Duodenal mucosa (tissue), 2 donors: ENCODE results near the gene ABCD1.
"Not testable (repeated sequence)": the region's sequence is repeated elsewhere in the genome, so short reads cannot be mapped to it uniquely, and the experiment has no call there.

Experiments used
- H3K27ac ChIP-seq: one replicate; pipeline ENCODE4 v1.7.0; 2013; ENCODE audit warnings: low read depth, low read length
- H3K27me3 ChIP-seq, 2 donors: one replicate each; pipeline ENCODE4 v1.7.0; 2013; ENCODE audit warnings: low read length in 2 of 2, control low read depth in 1 of 2; ENCODE audit not compliant: insufficient read depth in 2 of 2, control insufficient read depth in 1 of 2
- H3K36me3 ChIP-seq, 2 donors: one replicate each; pipeline ENCODE4 v1.7.0; 2013; ENCODE audit warnings: low read length in 2 of 2, control low read depth in 1 of 2; ENCODE audit not compliant: insufficient read depth in 2 of 2, control insufficient read depth in 1 of 2
- H3K4me1 ChIP-seq, 2 donors: one replicate each; pipeline ENCODE4 v1.7.0; 2013; ENCODE audit warnings: low read length in 2 of 2, control low read depth in 1 of 2; ENCODE audit not compliant: insufficient read depth in 2 of 2, control insufficient read depth in 1 of 2
- H3K4me3 ChIP-seq, 2 donors: one replicate each; pipeline ENCODE4 v1.7.0; 2013; ENCODE audit warnings: low read length in 2 of 2, low read depth in 1 of 2
- H3K9ac ChIP-seq, 2 donors: one replicate each; pipeline ENCODE4 v1.7.0; 2013; ENCODE audit warnings: low read length in 2 of 2, low read depth in 1 of 2
- H3K9me3 ChIP-seq, 2 donors: one replicate each; pipeline ENCODE4 v1.7.0; 2013; ENCODE audit warnings: low read length in 2 of 2, control low read depth in 1 of 2; ENCODE audit not compliant: control insufficient read depth in 1 of 2

Gene ABCD1

DNA sequence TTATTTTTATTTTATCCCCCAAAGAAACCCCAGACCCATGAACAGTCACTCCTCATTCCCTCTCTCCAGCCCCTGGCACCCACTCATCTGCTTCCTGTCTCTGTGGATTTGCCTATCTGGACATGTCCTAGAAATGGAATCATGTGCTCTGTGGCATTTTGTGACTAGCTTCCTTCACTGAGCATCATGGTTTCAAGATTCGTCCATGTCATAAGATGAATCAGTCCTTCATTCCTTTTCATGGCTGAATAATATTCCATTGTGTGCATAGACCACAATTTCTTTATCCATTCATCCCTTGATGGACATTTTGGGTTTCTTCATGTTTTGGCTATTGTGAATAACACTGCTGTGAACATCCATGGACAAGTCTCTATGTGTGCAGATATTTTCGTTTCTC is 10.2 kb downstream of the ABCD1 start:
- Histone ChIP-seq H3K27ac (no peak overlapping the region), H3K4me3 (no peak overlapping the region), H3K27me3 (no peaks in the 10 kb centered on the region), H3K36me3 (peaks cover 0 to 3% of the 10 kb centered on the region in 2 donors), H3K9me3 (no peaks in the 10 kb centered on the region), H3K4me1 (peaks cover 0 to 16% of the 10 kb centered on the region in 2 donors), H3K9ac (no peak overlapping the region)

DNA sequence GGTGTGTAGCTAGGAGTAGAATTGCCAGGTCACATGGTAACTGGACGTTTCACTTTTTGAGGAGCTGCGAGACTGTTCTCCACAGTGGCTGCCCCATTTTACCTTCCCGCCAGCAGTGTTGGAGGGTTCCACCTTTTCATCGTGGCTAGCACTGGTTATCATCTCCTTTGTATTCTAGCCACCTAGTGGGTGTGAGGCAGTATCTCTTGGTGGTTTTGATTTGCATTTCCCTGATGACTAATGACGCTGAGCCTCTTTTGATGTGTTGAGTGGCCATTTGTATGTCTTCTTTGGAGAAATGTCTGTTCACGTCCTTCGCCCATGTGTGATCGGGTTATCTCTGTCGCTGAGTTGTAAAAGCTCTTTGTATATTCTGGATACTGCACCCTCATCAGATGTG is 10.6 kb downstream of the ABCD1 start:
- Histone ChIP-seq H3K27ac (no peak overlapping the region), H3K9ac (no peak overlapping the region), H3K27me3 (no peaks in the 10 kb centered on the region), H3K4me3 (no peak overlapping the region), H3K4me1 (peaks cover 3 to 18% of the 10 kb centered on the region in 2 donors), H3K36me3 (peaks cover 0 to 3% of the 10 kb centered on the region in 2 donors), H3K9me3 (no peaks in the 10 kb centered on the region)

DNA sequence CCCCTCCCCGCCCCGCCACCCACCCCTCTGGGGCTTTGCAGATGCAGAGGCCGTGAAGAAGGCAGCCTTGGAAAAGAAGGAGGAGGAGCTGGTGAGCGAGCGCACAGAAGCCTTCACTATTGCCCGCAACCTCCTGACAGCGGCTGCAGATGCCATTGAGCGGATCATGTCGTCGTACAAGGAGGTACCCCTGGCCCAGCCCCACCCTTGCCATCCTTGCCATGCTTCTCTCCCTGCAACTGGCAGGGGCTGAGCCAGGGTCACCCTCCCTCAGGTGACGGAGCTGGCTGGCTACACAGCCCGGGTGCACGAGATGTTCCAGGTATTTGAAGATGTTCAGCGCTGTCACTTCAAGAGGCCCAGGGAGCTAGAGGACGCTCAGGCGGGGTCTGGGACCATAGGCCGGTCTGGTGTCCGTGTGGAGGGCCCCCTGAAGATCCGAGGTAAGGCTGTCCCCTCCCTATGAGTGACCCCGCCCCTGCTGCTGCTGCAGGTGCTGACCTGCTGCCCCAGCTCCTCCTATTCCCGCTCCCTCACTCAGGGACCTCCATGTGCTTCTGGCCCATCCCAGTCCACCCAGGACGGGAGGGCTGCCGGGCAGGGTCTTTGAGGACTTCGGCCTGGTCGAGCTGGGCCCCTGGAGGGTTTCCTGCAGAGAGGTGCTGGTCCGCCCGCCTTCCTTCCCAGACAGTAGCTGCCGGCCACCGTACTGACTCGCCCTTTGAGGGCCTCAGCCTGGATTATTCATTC is 11.6 kb downstream of the ABCD1 start:
- Histone ChIP-seq H3K4me1 (peaks cover 5 to 24% of the 10 kb centered on the region in 2 donors), H3K9me3 (no peaks in the 10 kb centered on the region), H3K9ac (no peak overlapping the region), H3K27ac (no peak overlapping the region), H3K4me3 (no peak overlapping the region), H3K27me3 (no peaks in the 10 kb centered on the region), H3K36me3 (peaks cover 0 to 3% of the 10 kb centered on the region in 2 donors)

DNA sequence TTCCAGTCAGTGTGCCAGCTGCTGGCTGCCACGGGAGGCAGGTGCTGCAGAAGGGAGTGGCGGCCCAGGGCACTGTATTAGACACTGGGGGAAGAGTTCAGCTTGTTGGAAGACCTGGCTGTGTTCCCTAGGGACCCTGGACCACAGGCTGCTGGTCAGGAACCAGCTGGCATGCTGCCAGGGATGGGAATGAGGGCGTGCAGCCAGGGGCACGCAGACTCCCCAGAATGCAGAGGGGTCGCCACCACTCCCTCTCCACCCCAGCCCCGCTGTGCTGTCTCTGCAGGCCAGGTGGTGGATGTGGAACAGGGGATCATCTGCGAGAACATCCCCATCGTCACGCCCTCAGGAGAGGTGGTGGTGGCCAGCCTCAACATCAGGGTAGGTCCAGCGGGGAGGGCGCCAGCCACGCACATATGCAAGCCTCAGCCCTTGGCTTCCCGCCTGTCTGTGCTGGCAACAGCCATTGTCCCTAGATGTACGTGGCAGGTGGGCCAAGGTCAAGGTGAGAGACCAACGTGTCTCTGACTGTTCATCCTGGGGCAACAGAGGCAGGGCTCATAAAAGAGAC is 12.3 kb downstream of the ABCD1 start:
- H3K4me3 ChIP-seq, result no peak overlapping the region

DNA sequence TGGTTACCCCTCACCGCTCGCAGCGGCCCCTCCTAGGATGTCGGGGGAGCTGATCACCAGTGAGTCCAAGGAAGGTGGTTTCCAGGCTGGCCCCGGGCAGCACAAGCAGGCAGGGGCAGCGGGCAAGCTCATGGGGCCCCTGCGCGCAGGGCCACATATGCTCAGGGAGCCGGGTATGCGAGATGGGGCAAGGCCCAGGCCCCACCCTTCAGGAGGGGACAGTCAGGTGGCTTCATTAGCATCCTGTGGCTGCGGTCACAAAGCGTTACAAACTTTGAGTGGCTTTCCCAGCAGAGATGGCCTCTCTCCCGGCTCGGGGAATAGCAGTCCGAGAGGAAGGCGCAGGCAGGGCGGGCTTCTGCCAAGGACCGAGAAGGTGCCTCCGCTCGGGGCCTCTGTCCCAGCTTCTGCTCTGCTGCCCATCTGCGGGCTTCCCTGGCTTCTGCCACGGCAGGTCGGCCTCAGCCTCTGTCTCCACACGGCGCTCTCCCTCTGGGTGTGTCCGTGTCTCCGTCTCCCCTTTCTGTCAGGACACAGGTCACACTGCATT is 13.5 kb downstream of the ABCD1 start:
- Histone ChIP-seq H3K36me3 (no peaks in the 10 kb centered on the region), H3K9ac (no peak overlapping the region), H3K27me3 (no peaks in the 10 kb centered on the region), H3K27ac (no peak overlapping the region), H3K9me3 (no peaks in the 10 kb centered on the region), H3K4me1 (peaks cover 5 to 23% of the 10 kb centered on the region in 2 donors), H3K4me3 (no peak overlapping the region)

More for the DNA sequence above, 12.3 kb downstream of the ABCD1 start:
- Histone ChIP-seq H3K27ac (no peak overlapping the region), H3K9me3 (no peaks in the 10 kb centered on the region), H3K9ac (no peak overlapping the region), H3K4me1 (peaks cover 5 to 23% of the 10 kb centered on the region in 2 donors), H3K36me3 (peaks cover 0 to 2% of the 10 kb centered on the region in 2 donors), H3K27me3 (no peaks in the 10 kb centered on the region)

DNA sequence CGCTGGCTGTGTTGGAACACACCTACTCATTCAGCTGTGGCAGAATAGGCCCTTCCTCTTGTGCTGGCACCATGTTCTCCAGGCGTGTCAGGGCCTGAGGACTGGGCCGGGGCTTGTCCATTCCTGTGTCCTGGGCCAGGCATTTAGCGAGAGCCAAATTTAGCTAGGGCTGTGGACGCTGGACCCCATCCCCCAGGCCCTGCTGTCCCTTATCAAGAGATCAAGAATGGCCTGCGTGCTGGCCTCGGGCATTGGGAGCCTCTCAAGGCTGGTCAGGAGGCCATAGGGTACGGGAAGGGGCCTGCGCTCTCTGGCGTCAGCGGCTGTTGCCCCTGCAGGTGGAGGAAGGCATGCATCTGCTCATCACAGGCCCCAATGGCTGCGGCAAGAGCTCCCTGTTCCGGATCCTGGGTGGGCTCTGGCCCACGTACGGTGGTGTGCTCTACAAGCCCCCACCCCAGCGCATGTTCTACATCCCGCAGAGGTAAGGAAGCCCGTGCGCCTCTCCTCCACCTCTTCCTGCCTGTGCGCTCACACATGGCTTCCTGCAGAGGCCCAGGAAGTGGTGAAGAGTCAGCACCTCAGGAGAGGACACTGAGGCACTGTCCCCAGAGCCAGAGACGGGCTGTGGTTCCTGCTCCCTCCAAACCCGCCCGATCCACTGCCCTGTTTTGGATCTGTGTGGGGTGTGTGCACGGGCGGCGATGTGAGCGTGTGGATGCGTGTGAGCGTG is 15.3 kb downstream of the ABCD1 start:
- Histone ChIP-seq H3K4me3 (no peak overlapping the region), H3K27ac (no peak overlapping the region), H3K27me3 (no peaks in the 10 kb centered on the region), H3K9me3 (no peaks in the 10 kb centered on the region), H3K9ac (no peak overlapping the region), H3K4me1 (peaks cover 5 to 23% of the 10 kb centered on the region in 2 donors), H3K36me3 (no peaks in the 10 kb centered on the region)

DNA sequence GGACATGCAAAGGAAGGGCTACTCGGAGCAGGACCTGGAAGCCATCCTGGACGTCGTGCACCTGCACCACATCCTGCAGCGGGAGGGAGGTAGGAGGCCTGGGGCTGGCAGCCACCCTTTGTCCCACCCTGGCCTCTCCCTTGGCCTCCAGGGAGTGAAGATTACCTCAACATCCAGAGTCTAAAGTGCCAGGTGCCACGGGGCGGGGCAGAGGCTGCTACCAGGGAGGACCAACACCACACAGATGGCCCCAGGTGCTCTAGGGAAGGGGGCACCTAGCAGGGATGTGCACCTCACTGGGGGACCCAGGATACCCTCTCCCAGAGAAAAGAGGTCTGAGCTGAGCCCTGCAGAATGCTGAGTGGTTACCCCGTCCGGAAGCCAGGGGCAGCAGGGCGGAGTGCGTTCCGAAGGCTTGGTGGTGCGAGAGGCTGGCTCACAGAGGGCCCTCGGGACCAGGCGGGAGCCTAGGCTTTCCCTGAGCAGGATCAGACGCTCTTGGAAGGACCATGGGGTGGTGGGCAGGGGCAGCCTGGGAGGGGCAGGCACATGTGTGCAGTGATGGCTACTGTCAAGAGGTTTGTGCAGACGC is 16.1 kb downstream of the ABCD1 start:
- Histone ChIP-seq H3K27me3 (no peaks in the 10 kb centered on the region), H3K36me3 (no peaks in the 10 kb centered on the region), H3K4me3 (no peak overlapping the region), H3K4me1 (peaks cover 5 to 23% of the 10 kb centered on the region in 2 donors), H3K9ac (no peak overlapping the region), H3K9me3 (no peaks in the 10 kb centered on the region), H3K27ac (no peak overlapping the region)

DNA sequence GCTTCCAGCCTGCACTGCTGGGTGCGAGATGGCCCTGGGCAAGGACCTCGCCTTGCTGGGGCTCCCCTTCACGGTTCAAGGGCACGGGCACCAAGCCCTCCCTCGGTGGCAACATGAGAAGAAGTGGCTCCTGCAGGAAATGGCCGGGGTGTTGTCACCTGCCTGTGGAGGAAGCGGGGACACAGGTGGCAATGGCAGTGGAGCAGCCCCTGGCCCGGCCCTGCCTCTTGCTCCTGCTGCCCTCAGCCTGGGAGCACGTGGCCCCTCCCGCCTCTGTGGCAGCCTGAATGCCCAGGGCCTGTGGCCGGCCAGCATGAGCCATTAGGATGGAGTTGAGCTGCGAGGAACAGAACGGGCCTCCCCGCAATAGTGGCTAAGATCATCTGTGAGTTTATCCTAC is 16.8 kb downstream of the ABCD1 start:
- no peak overlapping the region for H3K9ac ChIP-seq
- no peaks in the 10 kb centered on the region for H3K27me3 ChIP-seq
- no peak overlapping the region for H3K4me3 ChIP-seq
- no peaks in the 10 kb centered on the region for H3K9me3 ChIP-seq
- H3K4me1 ChIP-seq, result peaks cover 5 to 19% of the 10 kb centered on the region in 2 donors
- H3K27ac ChIP-seq, result no peak overlapping the region
- H3K36me3 ChIP-seq, result no peaks in the 10 kb centered on the region

DNA sequence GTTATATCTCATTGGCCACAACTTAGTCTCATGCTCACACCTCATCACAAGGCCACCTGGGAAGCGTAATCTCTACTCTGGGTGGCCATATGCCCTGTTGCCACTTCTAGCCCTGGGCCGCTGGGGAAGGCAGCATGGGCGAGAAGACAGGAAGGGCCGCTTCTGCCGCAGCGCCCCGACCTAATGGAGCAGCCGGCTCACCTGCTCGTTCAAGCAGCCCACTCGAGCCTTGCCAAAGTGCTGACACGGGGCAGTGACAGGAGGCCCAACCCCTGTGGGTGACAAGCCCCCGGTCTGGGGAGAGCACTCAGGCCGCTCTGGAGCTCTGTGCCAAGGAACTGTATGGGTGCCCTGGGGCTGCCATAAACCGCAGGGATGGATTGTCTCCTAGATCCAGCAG is 17.5 kb downstream of the ABCD1 start:
- H3K4me1 ChIP-seq, result peaks cover 5 to 12% of the 10 kb centered on the region in 2 donors
- not testable (repeated sequence) for H3K9me3 ChIP-seq, H3K27ac ChIP-seq, H3K4me3 ChIP-seq, H3K36me3 ChIP-seq, H3K27me3 ChIP-seq, H3K9ac ChIP-seq
